C4-2B (cell line): ENCODE results near the gene WDR59.

Experiments used
- CTCF ChIP-seq: fragments of 450-650 bp; conservative IDR thresholded peaks from 2 replicates; pipeline ENCODE4 v1.5.1; 2017; ENCODE audit warnings: mild to moderate bottlenecking
- ZFX ChIP-seq: fragments of 450-650 bp; IDR thresholded peaks from 2 replicates; pipeline ENCODE4 v1.6.1; 2017

GRCh38 chr16:74898659-74899058, 86.3 kb downstream of the WDR59 start:
- TF ChIP-seq CTCF (no peak), ZFX (no peak)
